Spleen (tissue), 7 donors: ENCODE measurements around the gene TECTB.

ENCODE experiments used
- POLR2A ChIP-seq, 3 donors: fragments of 450-650 bp; IDR thresholded peaks; one replicate each; pipeline ENCODE4 v1.5.1; 2017; ENCODE audit warnings: antibody characterized with exemption in 3 of 3, mild to moderate bottlenecking in 1 of 3
- POLR2AphosphoS5 ChIP-seq, 3 donors: sonication (generic); formaldehyde crosslinking; IDR thresholded peaks; one replicate each; pipeline ENCODE4 v1.5.1; 2017; ENCODE audit warnings: antibody characterized with exemption in 3 of 3
- TF ChIP-seq, protein P1 (sequence below), 11 experiments: fragments of 200-600 bp in 7 of 11; fragments of 450-650 bp in 4 of 11; sonication (generic) in 4 of 11; IDR thresholded peaks in 8 of 11; conservative IDR thresholded peaks in 3 of 11; 1 replicate in 7 of 11; 2 replicates in 4 of 11; pipeline versions ENCODE4 v1.4.0 to v1.8.0; 2016 to 2021; ENCODE audit warnings: antibody characterized with exemption in 11 of 11, inconsistent platforms in 4 of 11, mild to moderate bottlenecking in 1 of 11
- donor health status: DM: no; HTN: no; CAD: no; lungs with moderate emphysema.
- donor health status: DM: no; HTN: no; CAD: no.
- donor health status: DM: no; HTN: no; CAD: no.

DNA sequence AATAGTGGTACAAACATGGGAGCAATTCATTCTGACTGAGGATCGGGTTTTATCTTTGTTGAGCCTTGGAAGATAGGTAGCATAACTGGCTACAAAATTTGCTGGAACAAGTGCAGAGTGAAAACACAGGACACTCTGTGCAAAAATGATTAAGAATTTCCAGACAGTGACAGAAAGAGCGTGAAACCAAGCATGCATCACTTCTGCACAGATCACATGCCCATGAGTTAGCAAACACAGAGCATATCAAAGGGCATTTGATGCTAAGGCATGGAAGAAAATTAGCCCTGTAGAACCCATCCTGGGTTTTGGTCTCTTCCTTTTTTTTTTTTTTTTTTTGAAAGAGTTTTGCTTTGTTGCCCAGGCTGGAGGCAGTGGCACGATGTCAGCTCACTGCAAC, 28.3 kb downstream of the TECTB start:
- TF ChIP-seq, protein P1, sequence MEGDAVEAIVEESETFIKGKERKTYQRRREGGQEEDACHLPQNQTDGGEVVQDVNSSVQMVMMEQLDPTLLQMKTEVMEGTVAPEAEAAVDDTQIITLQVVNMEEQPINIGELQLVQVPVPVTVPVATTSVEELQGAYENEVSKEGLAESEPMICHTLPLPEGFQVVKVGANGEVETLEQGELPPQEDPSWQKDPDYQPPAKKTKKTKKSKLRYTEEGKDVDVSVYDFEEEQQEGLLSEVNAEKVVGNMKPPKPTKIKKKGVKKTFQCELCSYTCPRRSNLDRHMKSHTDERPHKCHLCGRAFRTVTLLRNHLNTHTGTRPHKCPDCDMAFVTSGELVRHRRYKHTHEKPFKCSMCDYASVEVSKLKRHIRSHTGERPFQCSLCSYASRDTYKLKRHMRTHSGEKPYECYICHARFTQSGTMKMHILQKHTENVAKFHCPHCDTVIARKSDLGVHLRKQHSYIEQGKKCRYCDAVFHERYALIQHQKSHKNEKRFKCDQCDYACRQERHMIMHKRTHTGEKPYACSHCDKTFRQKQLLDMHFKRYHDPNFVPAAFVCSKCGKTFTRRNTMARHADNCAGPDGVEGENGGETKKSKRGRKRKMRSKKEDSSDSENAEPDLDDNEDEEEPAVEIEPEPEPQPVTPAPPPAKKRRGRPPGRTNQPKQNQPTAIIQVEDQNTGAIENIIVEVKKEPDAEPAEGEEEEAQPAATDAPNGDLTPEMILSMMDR (IDR thresholded peaks at IDR 0.05 in 8 of 11, conservative IDR thresholded peaks at IDR 0.05 in 3 of 11), result no peak
- no peak for TF ChIP-seq POLR2A (IDR thresholded peaks at IDR 0.05)
- no peak for TF ChIP-seq POLR2AphosphoS5 (IDR thresholded peaks at IDR 0.05)
